GM12874 (cell line): Measurements from ENCODE around the gene TACR2.

ENCODE experiments used
- CTCF ChIP-seq: IDR thresholded peaks from 2 replicates; pipeline ENCODE4 v1.5.1; 2011; ENCODE audit warnings: low read depth, mild to moderate bottlenecking, control low read depth, low read length, moderate library complexity; ENCODE audit not compliant: insufficient read depth

The TACR2 gene

GRCh38 chr10:69460576-69461242, 44.0 kb upstream of the TACR2 start:
- TF ChIP-seq CTCF = no peak

GRCh38 chr10:69459893-69460575, 43.3 kb upstream of the TACR2 start:
- TF ChIP-seq CTCF = no peak

- no peak for TF ChIP-seq CTCF
Measured at GRCh38 chr10:69459101-69459790, 42.5 kb upstream of the TACR2 start.

GRCh38 chr10:69458430-69459100, 41.8 kb upstream of the TACR2 start:
- no peak for TF ChIP-seq CTCF

- no peak for TF ChIP-seq CTCF
Measured at GRCh38 chr10:69457771-69458237, 41.1 kb upstream of the TACR2 start.

GRCh38 chr10:69456880-69457693, 40.4 kb upstream of the TACR2 start:
- TF ChIP-seq CTCF = no peak
